Stomach (tissue), 9 donors: ENCODE measurements around the gene ZNF302. TPM values are rescaled to one million over a fixed set of nuclear protein-coding genes. Genes with fewer than 3 reads are reported as not detected.

ENCODE experiments used
- DNase-seq, 2 donors: peaks; one replicate each; pipeline versions ENCODE4 v3.0.0 to v3.0.0-alpha.2; 2013 to 2019
- H3K27ac ChIP-seq, 5 donors: fragments of 200-600 bp in 4 of 5; sonication (generic) in 4 of 5; one replicate each; pipeline ENCODE4 v1.5.1; 2013 to 2019; ENCODE audit warnings: mild to moderate bottlenecking in 1 of 5, moderate library complexity in 1 of 5
- H3K27me3 ChIP-seq, 3 donors: fragments of 200-600 bp; sonication (generic); one replicate each; pipeline ENCODE4 v1.5.1; 2017 to 2019; ENCODE audit warnings: mixed run types in 1 of 3
- H3K36me3 ChIP-seq, 4 donors: fragments of 200-600 bp; sonication (generic); 1 replicate in 3 of 4; 2 replicates in 1 of 4; pipeline ENCODE4 v1.5.1; 2016 to 2019
- H3K4me1 ChIP-seq, 4 donors: fragments of 200-600 bp; sonication (generic); one replicate each; pipeline ENCODE4 v1.5.1; 2016 to 2019
- H3K4me3 ChIP-seq, 4 donors: fragments of 200-600 bp; sonication (generic) in 3 of 4; one replicate each; pipeline ENCODE4 v1.5.1; 2016 to 2019; ENCODE audit warnings: mild to moderate bottlenecking in 1 of 4
- H3K9me3 ChIP-seq, 4 donors: fragments of 200-600 bp; sonication (generic); one replicate each; pipeline ENCODE4 v1.5.1; 2016 to 2019
- CTCF ChIP-seq, 7 experiments: fragments of 450-650 bp in 4 of 7; fragments of 200-600 bp in 3 of 7; sonication (generic) in 3 of 7; IDR thresholded peaks; one replicate each; pipeline ENCODE4 v1.5.1; 2016 to 2019; ENCODE audit warnings: antibody characterized with exemption in 7 of 7, control low read depth in 2 of 7, mild to moderate bottlenecking in 1 of 7
- EP300 ChIP-seq: sonication (generic); formaldehyde crosslinking; IDR thresholded peaks from one replicate; pipeline ENCODE4 v1.6.1; 2017; ENCODE audit warnings: antibody characterized with exemption
- POLR2A ChIP-seq, 4 donors: fragments of 450-650 bp; IDR thresholded peaks; one replicate each; pipeline ENCODE4 v1.6.1; 2016; ENCODE audit warnings: antibody characterized with exemption in 4 of 4, control low read depth in 2 of 4, mild to moderate bottlenecking in 1 of 4, moderate library complexity in 1 of 4
- POLR2AphosphoS5 ChIP-seq, 3 donors: sonication (generic); formaldehyde crosslinking; IDR thresholded peaks; one replicate each; pipeline ENCODE4 v1.6.1; 2016; ENCODE audit warnings: antibody characterized with exemption in 3 of 3
- WGBS, 5 donors: extraction: QIAGEN DNeasy Blood & Tissue Kit in 3 of 5; methylation state at CpG; one replicate each; pipeline versions ENCODE4 v1.1.5 to v1.1.7; 2013 to 2018; 5-methylcytosine and 5-hydroxymethylcytosine counted together
- intact Hi-C: fragments of 100-400 bp; cut with DNase I; formaldehyde crosslinking; loops from one replicate; pipeline ENCODE4 v1.15.1; 2023; ENCODE audit warnings: low total_unique reads
- polyA plus RNA-seq, 3 donors: library from polyadenylated mRNA; stranded (reverse); fragments of 200-250 nt; gene quantifications; one replicate each; pipeline ENCODE4 v1.2.3, GENCODE V29; 2013
- total RNA-seq, 5 donors: library from RNA; depleted of rRNA; stranded (reverse); fragments of >200 nt; gene quantifications; one replicate each; pipeline versions ENCODE4 v1.1.0 to v1.2.3, GENCODE V29; 2014 to 2016
- donor health status: healthy with polysubstance abuse.
- donor health status: Bipolar disorder and iron deficiency.
- donor health status: healthy.

The ZNF302 gene
- total and polyA plus RNA-seq, 8 donors, result 10.1 to 92.4 (median 16.6) TPM

- H3K4me3 ChIP-seq, result no peak overlapping the region
- H3K27me3 ChIP-seq, result no peaks in the 10 kb centered on the region
- WGBS, 5 donors, result 90 to 96% (median 91%) methylated on average over 3 of the region's 3 CpGs
- no peak overlapping the region for H3K27ac ChIP-seq
- no peak for DNase-seq
- H3K36me3 ChIP-seq, result no peaks in the 10 kb centered on the region
- intact Hi-C loops, result loop anchor here (10.0 kb wide), 1 partner anchor 63 kb away; the partner anchor contains the start of gene ZNF181
- H3K9me3 ChIP-seq, result no peaks in the 10 kb centered on the region
- no peak for TF ChIP-seq POLR2AphosphoS5 (IDR thresholded peaks at IDR 0.05)
- peaks cover 6 to 33% (median 24%) of the 10 kb centered on the region in 4 donors for H3K4me1 ChIP-seq
These were observed 5.5 kb upstream of the ZNF302 start for GRCh38 chr19:34671972-34672371.

- intact Hi-C loops, result loop anchor here (10.0 kb wide), 1 partner anchor 61 kb away; the partner anchor contains the start of gene ZNF181
- 61 to 81% (median 74%) methylated on average over 3 of the region's 3 CpGs for WGBS, 5 donors
- no peak for DNase-seq
- TF ChIP-seq POLR2A (IDR thresholded peaks at IDR 0.05) (no peak), CTCF (IDR thresholded peaks at IDR 0.05) (no peak), EP300 (no peak), POLR2AphosphoS5 (IDR thresholded peaks at IDR 0.05) (no peak)
- H3K36me3 ChIP-seq, result peaks cover 0 to 1% (median 0%) of the 10 kb centered on the region in 4 donors
- H3K9me3 ChIP-seq, result no peaks in the 10 kb centered on the region
- peaks cover 6 to 24% (median 19%) of the 10 kb centered on the region in 4 donors for H3K4me1 ChIP-seq
- no peak overlapping the region for H3K27ac ChIP-seq
- no peaks in the 10 kb centered on the region for H3K27me3 ChIP-seq
- H3K4me3 ChIP-seq, result no peak overlapping the region
These were observed 3.9 kb upstream of the ZNF302 start for GRCh38 chr19:34673590-34673989.

- 85 to 97% (median 93%) methylated on average over 3 of the region's 3 CpGs for WGBS, 5 donors
- peaks cover 6 to 16% (median 12%) of the 10 kb centered on the region in 4 donors for H3K9me3 ChIP-seq
- intact Hi-C loops, result loop anchor here (10.0 kb wide), 1 partner anchor 60 kb away; the partner anchor contains the start of gene ZNF181
These were observed 2.2 kb upstream of the ZNF302 start for GRCh38 chr19:34675250-34675649.

GRCh38 chr19:34675919-34676318 is 1.6 kb upstream of the ZNF302 start:
- Histone ChIP-seq H3K4me1 (peaks cover 6 to 29% (median 26%) of the 10 kb centered on the region in 4 donors), H3K27ac (no peak overlapping the region), H3K9me3 (peaks cover 6 to 23% (median 18%) of the 10 kb centered on the region in 4 donors), H3K4me3 (peak overlapping the region in 1 of 4 donors; percentile 66), H3K36me3 (peaks cover 19 to 25% (median 22%) of the 10 kb centered on the region in 4 donors), H3K27me3 (no peaks in the 10 kb centered on the region)
- DNase-seq, result no peak
- intact Hi-C loops, result loop anchor here (10.0 kb wide), 1 partner anchor 59 kb away; the partner anchor contains the start of gene ZNF181
- no peak for TF ChIP-seq EP300
- TF ChIP-seq CTCF (IDR thresholded peaks at IDR 0.05), result no peak
- TF ChIP-seq POLR2AphosphoS5 (IDR thresholded peaks at IDR 0.05), result no peak
- TF ChIP-seq POLR2A (IDR thresholded peaks at IDR 0.05), result no peak
- 89 to 96% (median 95%) methylated on average over 9 of the region's 9 CpGs for WGBS, 5 donors

More at GRCh38 chr19:34675250-34675649, 2.2 kb upstream of the ZNF302 start:
- Histone ChIP-seq H3K4me3 (no peak overlapping the region), H3K36me3 (peaks cover 14 to 18% (median 16%) of the 10 kb centered on the region in 4 donors), H3K27ac (no peak overlapping the region), H3K27me3 (no peaks in the 10 kb centered on the region), H3K4me1 (peaks cover 6 to 29% (median 26%) of the 10 kb centered on the region in 4 donors)
- no peak for TF ChIP-seq CTCF (IDR thresholded peaks at IDR 0.05)
- DNase-seq, result no peak
